ENCODE data around the gene VTN.

VTN gene

GRCh38 chr17:28371245-28372202 lies 1.4 kb upstream of the VTN start, which contains the start of gene SARM1:
Gene SARM1 (plus strand): TSS chr17:28371694. CDS start chr17:28372033, 339 bp downstream.
- DNase-seq (ENCODE audit: low read depth): peak; percentile 69

GRCh38 chr17:28370744-28371103 lies 617 bp upstream of the VTN start:
- no peak for DNase-seq (ENCODE audit: low read depth)
- no peak overlapping the region for H3K4me3 ChIP-seq (ENCODE audit: control insufficient read depth, low read depth, low read length)
- TF ChIP-seq CTCF (conservative IDR thresholded peaks at IDR 0.05; ENCODE audit: control insufficient read depth, insufficient read depth, low read depth, low read length): no peak

More at GRCh38 chr17:28371245-28372202, 1.4 kb upstream of the VTN start, which contains the start of gene SARM1:
- TF ChIP-seq CTCF (conservative IDR thresholded peaks at IDR 0.05; ENCODE audit: control insufficient read depth, insufficient read depth, low read depth, low read length): no peak
- peak within 1 kb of the TSS; percentile 60 for H3K4me3 ChIP-seq (ENCODE audit: control insufficient read depth, low read depth, low read length)

GRCh38 chr17:28369684-28370034 lies 448 bp downstream of the VTN start:
- H3K4me3 ChIP-seq (ENCODE audit: control insufficient read depth, low read depth, low read length): no peak overlapping the region
- no peak for TF ChIP-seq CTCF (conservative IDR thresholded peaks at IDR 0.05; ENCODE audit: control insufficient read depth, insufficient read depth, low read depth, low read length)
- DNase-seq (ENCODE audit: low read depth): no peak

- no peak overlapping the region for H3K4me3 ChIP-seq (ENCODE audit: control insufficient read depth, low read depth, low read length)
- DNase-seq (ENCODE audit: low read depth): no peak
- no peak for TF ChIP-seq CTCF (conservative IDR thresholded peaks at IDR 0.05; ENCODE audit: control insufficient read depth, insufficient read depth, low read depth, low read length)
Observed at GRCh38 chr17:28368915-28369683, 1.0 kb downstream of the VTN start.

- no peak for TF ChIP-seq CTCF (conservative IDR thresholded peaks at IDR 0.05; ENCODE audit: control insufficient read depth, insufficient read depth, low read depth, low read length)
- DNase-seq (ENCODE audit: low read depth): no peak
- H3K4me3 ChIP-seq (ENCODE audit: control insufficient read depth, low read depth, low read length): no peak overlapping the region
Observed at GRCh38 chr17:28368306-28368831, 1.7 kb downstream of the VTN start.

- no peak overlapping the region for H3K4me3 ChIP-seq (ENCODE audit: control insufficient read depth, low read depth, low read length)
- TF ChIP-seq CTCF (conservative IDR thresholded peaks at IDR 0.05; ENCODE audit: control insufficient read depth, insufficient read depth, low read depth, low read length): no peak
- no peak for DNase-seq (ENCODE audit: low read depth)
Observed at GRCh38 chr17:28367641-28368305, 2.3 kb downstream of the VTN start.

Measured in fibroblast of mammary gland (primary cell).